MM.1S (cell line): ENCODE data around the gene SHISA9.

Experiments
- CTCF ChIP-seq: fragments of 300-600 bp; sonication (generic); IDR thresholded peaks from 2 replicates; pipeline ENCODE4 v1.5.1; 2016; ENCODE audit warnings: antibody characterized with exemption, low read length, mixed read lengths
- EZH2 ChIP-seq: fragments of 300-600 bp; sonication (generic); optimal IDR thresholded peaks from 2 replicates; pipeline ENCODE3; 2017; ENCODE audit warnings: low read depth, mild to moderate bottlenecking, antibody characterized with exemption, low read length, mixed read lengths
- EZH2phosphoT487 ChIP-seq: fragments of 300-600 bp; sonication (generic); IDR thresholded peaks from 2 replicates; pipeline ENCODE4 v1.6.1; 2018; ENCODE audit warnings: antibody characterized with exemption, low read length

GRCh38 chr16:12899529-12900143 lies 1.8 kb upstream of the SHISA9 start:
- TF ChIP-seq CTCF (no peak), EZH2phosphoT487 (no peak), EZH2 (no peak)
